Endothelial cell of umbilical vein (primary cell): ENCODE data around the gene FBXW11.

Experiments used
- POLR2AphosphoS5 ChIP-seq: IDR thresholded peaks from 2 replicates; pipeline ENCODE4 v1.6.1; 2012; ENCODE audit warnings: low read depth, mild to moderate bottlenecking, control low read depth, low read length, moderate library complexity; ENCODE audit not compliant: insufficient read depth
- TF ChIP-seq, protein P1 (sequence below): IDR thresholded peaks from 2 replicates; pipeline ENCODE4 v1.6.1; 2011; ENCODE audit not compliant: insufficient read depth, insufficient read length

DNA sequence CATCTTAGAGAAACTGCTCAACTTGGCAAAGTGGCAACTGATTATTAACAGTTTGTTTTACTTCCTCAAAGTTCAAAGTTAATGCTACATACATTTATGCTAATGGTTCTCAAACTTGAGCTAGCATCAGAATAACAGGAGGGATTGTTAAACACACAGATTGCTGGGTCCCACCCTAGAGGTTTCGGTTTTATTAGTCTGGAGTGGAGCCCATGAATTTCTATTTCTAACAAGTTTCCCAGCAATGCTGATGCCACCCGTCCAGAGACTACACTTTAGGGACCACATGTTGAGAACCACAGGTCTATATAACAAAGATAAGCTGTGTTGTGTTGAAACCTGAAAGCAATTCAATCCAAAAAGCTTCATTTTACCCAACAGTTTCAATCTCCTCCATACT lies 95.3 kb downstream of the FBXW11 start:
- TF ChIP-seq, protein P1, sequence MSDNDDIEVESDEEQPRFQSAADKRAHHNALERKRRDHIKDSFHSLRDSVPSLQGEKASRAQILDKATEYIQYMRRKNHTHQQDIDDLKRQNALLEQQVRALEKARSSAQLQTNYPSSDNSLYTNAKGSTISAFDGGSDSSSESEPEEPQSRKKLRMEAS: no peak
- TF ChIP-seq POLR2AphosphoS5: no peak
